GM21786 (cell line): ENCODE results near the gene TAOK3.
"Not testable (repeated sequence)": the region's sequence is repeated elsewhere in the genome, so short reads cannot be mapped to it uniquely, and the experiment has no call there.

Source experiments
- ATAC-seq: cut with Tn5 transposase; IDR thresholded peaks from one replicate; pipeline ENCODE4 v1.9.1; 2021; ENCODE audit not compliant: unreplicated experiment

Gene TAOK3

DNA sequence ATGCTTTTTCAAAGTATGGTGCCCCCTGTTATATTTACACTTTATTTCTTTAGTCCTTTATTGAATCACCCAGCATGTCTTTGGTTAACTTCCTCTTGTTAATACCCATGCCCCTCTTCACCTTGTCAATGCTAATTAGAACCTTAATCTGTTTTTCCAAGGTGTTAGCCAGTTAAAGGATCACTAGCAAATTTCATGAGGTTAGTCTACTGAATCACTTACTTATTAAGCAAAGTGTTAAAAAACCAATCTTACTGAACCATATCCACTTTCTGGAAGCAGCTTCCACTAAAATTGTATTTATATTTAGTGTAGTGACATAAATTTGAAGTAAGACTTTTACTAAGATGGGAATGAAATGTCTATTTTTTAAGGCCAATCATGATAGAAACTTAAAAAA is 27.9 kb downstream of the TAOK3 start:
- ATAC-seq: no peak

- no peak for ATAC-seq
Observed at GRCh38 chr12:118342090-118342489, 30.6 kb downstream of the TAOK3 start.

GRCh38 chr12:118337194-118337838 is 35.4 kb downstream of the TAOK3 start:
- ATAC-seq: no peak

DNA sequence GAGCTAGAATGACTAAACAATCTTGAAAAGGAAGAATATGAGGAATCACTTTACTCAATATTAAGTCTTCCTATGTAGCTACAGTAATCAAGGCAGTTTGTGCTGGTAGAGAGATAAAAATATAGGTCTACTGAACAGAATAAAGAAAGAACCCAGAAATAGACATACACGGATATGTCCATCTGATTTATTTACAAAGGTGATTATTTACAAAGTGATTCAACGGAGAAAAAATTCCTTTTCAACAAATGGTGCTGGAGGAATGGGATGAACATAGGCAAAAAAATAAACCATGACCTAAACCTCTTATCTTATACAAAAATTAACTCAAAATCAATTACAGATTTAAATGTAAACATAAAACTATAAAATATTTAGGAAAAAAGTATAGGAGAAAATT is 36.6 kb downstream of the TAOK3 start:
- no peak for ATAC-seq

DNA sequence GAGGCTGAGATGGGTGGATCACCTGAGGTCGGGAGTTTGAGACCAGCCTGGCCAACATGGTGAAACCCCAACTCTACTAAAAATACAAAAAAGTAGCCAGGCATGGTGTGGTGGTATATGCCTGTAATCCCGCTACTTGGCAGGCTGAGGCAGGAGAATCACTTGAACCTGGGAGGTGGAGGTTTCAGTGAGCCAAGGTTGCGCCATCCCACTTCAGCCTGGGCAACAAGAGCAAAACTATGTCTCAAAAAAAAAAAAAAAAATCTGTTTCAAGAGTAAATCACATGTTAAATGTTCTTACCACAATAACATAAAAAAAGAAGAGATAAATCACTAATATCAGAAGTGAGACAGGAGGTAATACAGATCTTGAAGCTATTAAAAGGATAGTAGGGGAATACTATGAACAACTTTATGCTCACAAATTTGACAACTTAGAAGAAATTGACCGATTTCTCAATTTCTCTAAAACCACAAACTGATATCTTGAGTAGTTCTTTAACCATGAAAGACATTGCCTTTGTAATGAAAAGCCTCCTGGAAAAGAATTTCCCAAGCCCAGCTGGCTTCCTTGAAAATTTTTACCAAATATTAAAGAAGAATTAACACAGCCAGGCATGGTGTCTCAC is 37.7 kb downstream of the TAOK3 start:
- ATAC-seq: no peak

- no peak for ATAC-seq
Observed at GRCh38 chr12:118334241-118334640, 38.5 kb downstream of the TAOK3 start.

DNA sequence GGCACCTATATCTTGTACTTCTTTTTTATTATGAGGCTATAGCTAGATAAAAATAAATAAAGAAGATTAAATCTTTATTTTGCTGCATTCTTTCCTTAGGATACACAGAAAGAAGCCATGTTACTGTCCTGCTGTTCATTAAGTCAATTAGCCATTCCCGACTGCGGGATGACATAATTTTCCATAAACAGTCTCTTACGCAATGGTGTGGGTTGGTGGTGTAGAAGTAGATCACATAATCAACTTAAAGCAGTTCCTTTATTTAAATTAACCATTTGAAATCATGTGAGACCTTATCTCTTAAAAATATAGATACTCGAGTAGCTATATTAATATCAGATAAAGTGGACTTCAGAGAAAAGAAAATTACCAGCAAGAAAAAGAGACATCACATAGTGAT is 40.2 kb downstream of the TAOK3 start:
- no peak for ATAC-seq

DNA sequence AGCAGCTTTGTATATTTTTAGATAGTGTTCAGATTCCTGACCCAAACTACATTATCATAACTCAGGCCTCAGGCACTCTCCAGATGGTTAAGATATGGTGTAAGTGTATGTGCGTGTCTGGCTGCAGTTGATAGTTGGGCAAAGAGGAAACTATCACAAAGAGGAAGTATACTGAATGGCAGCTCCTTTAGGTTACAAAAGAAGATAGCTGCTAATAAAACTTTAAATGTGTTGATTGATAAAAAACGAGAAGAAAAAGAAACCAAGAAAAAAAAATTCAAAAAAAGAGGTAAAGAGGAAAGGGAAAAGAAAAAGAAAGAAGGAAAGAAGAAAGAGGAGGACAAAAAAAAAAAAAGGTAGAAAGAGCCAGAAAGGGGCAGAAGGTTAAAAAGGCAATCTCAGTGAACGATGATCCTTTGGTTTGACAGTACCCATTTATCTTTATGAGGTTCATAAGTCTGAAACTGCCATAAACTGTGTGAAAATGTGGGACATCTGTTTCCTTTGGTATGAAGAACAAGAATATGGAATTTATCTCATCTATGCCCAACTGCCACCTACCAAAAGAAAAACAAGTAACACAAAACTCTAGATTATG is 42.2 kb downstream of the TAOK3 start:
- ATAC-seq: peak; percentile 83

DNA sequence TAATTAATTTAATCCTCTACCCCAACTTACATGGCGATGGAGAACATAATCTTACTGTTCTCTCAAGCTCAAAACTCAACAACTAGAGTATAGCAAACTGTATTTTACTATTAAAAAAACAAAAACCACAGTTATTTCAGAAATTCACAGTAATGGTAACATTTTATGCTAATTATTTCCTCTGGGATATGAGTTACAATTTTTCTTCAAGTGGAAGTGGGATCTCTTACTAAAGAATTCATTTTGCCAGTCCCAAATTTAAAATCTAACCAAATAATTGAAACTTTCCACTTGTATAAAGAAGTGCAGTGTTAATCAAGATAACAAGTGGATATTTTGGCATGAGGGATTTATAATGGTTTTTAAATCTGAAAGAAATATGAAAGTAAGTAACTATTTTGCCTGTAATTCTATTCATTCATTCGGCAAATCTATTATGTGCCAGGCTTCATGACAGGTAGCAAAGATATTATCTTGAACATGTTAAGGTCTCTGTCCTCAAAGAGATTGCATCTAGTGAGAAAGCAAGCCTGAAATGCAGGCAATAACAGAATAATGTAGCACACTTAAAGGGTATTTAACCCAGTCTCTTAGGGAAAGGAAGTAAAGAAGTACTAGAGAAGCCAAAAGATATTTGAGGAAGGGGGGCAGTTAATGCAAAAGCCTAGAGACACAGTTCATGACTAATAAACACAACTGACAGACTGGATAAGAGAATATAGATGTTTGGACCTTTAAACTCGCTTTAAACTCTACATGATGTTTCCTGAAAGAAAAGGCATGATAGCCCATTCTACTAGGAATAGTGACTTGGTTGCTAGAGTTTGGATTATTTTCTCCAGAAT is 44.0 kb downstream of the TAOK3 start:
- ATAC-seq: no peak

DNA sequence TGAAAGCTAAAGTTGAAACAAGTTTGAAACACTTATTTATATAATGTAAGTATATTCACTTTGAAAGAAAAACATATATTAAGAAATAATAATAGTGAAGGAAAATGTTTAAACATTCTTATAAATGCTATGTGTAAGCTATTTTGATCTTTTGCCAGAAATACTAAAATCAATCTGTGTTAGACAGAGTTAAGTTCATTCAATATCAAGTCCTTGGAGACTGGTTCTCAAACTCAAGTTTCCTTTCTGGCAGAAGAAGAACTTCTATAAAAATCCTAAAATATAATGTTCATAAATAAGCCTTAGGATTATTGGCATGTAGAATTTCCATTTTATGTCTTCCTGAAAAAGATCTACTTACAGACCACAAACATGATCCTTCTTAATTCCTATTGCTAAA is 45.3 kb downstream of the TAOK3 start:
- no peak for ATAC-seq

DNA sequence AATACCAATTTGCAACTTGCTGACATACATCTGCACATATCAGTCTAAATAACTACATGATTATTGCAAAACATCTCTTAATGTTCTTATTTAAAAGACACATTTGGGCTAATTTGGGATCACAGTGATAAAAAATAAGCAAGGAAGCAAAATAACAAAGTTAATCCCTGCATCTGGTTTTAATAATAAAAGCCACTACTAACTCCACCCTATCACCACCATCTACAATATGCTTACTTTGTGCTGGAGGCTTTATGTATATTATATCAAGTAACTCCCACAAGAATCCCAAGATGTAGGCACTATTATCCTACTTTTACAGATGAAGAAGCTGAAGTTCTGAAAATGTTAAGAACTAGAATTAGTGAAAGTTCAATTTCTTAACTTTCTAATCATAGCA is 45.7 kb downstream of the TAOK3 start:
- no peak for ATAC-seq

- ATAC-seq: no peak
Observed at GRCh38 chr12:118325081-118325480, 47.6 kb downstream of the TAOK3 start.

- ATAC-seq: no peak
Observed at GRCh38 chr12:118319627-118320026, 53.1 kb downstream of the TAOK3 start.

DNA sequence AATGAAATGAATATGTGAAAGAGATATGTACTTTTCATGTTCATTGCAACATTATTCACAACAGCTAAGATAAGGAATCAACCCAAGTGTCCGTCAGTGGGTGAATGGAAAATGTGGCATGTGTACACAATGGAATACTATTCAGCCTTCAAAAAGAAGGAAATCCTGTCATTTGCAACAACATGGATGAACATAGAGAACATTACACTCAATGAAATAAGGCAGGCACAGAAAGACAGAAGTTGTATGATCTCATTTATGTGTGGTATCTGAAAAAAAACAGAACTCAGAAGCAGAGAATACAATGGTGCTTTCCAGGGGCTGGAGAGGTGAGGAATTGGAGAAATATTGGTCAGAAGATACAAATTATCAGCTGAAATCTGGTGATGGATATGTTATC is 54.0 kb downstream of the TAOK3 start:
- ATAC-seq: no peak

GRCh38 chr12:118317729-118318128 is 55.0 kb downstream of the TAOK3 start:
- no peak for ATAC-seq

GRCh38 chr12:118315821-118316220 is 56.9 kb downstream of the TAOK3 start:
- ATAC-seq: no peak

GRCh38 chr12:118312578-118312977 is 60.1 kb downstream of the TAOK3 start:
- peak; percentile 80 for ATAC-seq

DNA sequence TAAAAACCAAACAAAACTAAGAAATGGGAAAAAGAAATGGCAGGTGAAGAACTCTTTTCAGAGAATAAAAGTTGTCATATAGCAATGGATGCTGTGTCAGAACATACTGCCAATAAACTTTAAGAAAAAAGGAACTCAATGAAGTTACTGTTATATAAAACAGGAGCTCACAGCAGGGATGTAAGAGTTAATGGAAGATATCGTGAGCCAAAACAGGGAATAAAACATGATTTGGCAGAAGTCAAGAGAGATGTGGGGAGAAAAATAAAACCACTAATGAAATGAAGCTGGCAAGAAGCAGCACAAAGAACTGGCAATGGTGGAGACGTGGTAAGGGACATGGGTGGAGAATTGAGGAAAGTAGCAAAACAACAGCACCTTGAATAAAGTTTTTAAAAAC is 61.0 kb downstream of the TAOK3 start:
- no peak for ATAC-seq

- no peak for ATAC-seq
Observed at GRCh38 chr12:118310320-118310719, 62.4 kb downstream of the TAOK3 start.

- ATAC-seq: not testable (repeated sequence)
Observed at GRCh38 chr12:118308006-118308405, 64.7 kb downstream of the TAOK3 start.

- peak; percentile 46 for ATAC-seq
Observed at GRCh38 chr12:118307069-118307954, 65.4 kb downstream of the TAOK3 start.
